Measurements from ENCODE around the gene KXD1. TPM values are rescaled to one million over a fixed set of nuclear protein-coding genes. Genes with fewer than 3 reads are reported as not detected.
A peak's percentile ranks its signal among the peaks of the same experiment; 100 is the strongest.

Gene KXD1
- total RNA-seq, 1 experiment from 2014 or later = 120 TPM

GRCh38 chr19:18518639-18519038, 39.0 kb upstream of the KXD1 start:
- CTCF ChIA-PET = interaction anchor here (0.5 to 4.9 kb wide), 12 partner anchors 9 to 69 kb away, joined by 3 to 24 read pairs (median 4); no protein-coding TSS in a partner anchor
- H3K9me3 Mint-ChIP-seq (ENCODE audit: unreplicated experiment) = no peaks in the 10 kb centered on the region
- peaks cover 27% of the 10 kb centered on the region for H3K4me1 Mint-ChIP-seq (ENCODE audit: insufficient read depth, unreplicated experiment)
- no peaks in the 10 kb centered on the region for H3K27me3 Mint-ChIP-seq (ENCODE audit: insufficient read depth, unreplicated experiment)
- no TSS peak for BruUV-seq (replicated peaks)
- H3K27ac Mint-ChIP-seq (ENCODE audit: low read depth, unreplicated experiment) = no peak overlapping the region
- H3K36me3 Mint-ChIP-seq (ENCODE audit: insufficient read depth, unreplicated experiment) = peaks cover 10% of the 10 kb centered on the region
- no peak for DNase-seq (ENCODE audit: unreplicated experiment)
- POLR2A ChIA-PET = interaction anchor here (0.6 to 6.0 kb wide), 4 partner anchors 8 to 70 kb away, joined by 3 to 71 read pairs (median 4); partner anchors contain the start of gene REX1BD
- intact Hi-C loops (cut with micrococcal nuclease) = no loop called here
- TF ChIP-seq CTCF (IDR thresholded peaks at IDR 0.05; ENCODE audit: unreplicated experiment) = no peak
- no peak overlapping the region for H3K4me3 Mint-ChIP-seq (ENCODE audit: unreplicated experiment)

- no peaks in the 10 kb centered on the region for H3K36me3 Mint-ChIP-seq (ENCODE audit: insufficient read depth, unreplicated experiment)
- intact Hi-C loops (cut with micrococcal nuclease) = loop anchor here (5.0 kb wide), 2 partner anchors 33 to 68 kb away; no protein-coding TSS in a partner anchor
- CTCF ChIA-PET = interaction anchor here (0.6 to 4.9 kb wide), 42 partner anchors 8 to 949 kb away, joined by 3 to 24 read pairs (median 4); partner anchors contain the start of genes FKBP8, KXD1 and REX1BD
- peak overlapping the region; percentile 83 for H3K27ac Mint-ChIP-seq (ENCODE audit: low read depth, unreplicated experiment)
- POLR2A ChIA-PET = interaction anchor here (0.6 to 6.0 kb wide), 25 partner anchors 8 to 399 kb away, joined by 3 to 71 read pairs (median 4); partner anchors contain the start of genes COPE, DDX49, FKBP8 and GDF15
- peaks cover 16% of the 10 kb centered on the region for H3K4me1 Mint-ChIP-seq (ENCODE audit: insufficient read depth, unreplicated experiment)
- BruUV-seq (replicated peaks) = no TSS peak
- no peaks in the 10 kb centered on the region for H3K9me3 Mint-ChIP-seq (ENCODE audit: unreplicated experiment)
- TF ChIP-seq CTCF (IDR thresholded peaks at IDR 0.05; ENCODE audit: unreplicated experiment) = peak; percentile 50
- peak; percentile 87 for DNase-seq (ENCODE audit: unreplicated experiment)
- no peaks in the 10 kb centered on the region for H3K27me3 Mint-ChIP-seq (ENCODE audit: insufficient read depth, unreplicated experiment)
- peak overlapping the region; percentile 89 for H3K4me3 Mint-ChIP-seq (ENCODE audit: unreplicated experiment)
These were observed 37.5 kb upstream of the KXD1 start for GRCh38 chr19:18519962-18520847.

GRCh38 chr19:18520848-18521691, 36.6 kb upstream of the KXD1 start:
- peak overlapping the region; percentile 89 for H3K4me3 Mint-ChIP-seq (ENCODE audit: unreplicated experiment)
- no peak for TF ChIP-seq CTCF (IDR thresholded peaks at IDR 0.05; ENCODE audit: unreplicated experiment)
- BruUV-seq (replicated peaks) = TSS peak; percentile 84
- no peaks in the 10 kb centered on the region for H3K27me3 Mint-ChIP-seq (ENCODE audit: insufficient read depth, unreplicated experiment)
- peak; percentile 28 for DNase-seq (ENCODE audit: unreplicated experiment)
- H3K36me3 Mint-ChIP-seq (ENCODE audit: insufficient read depth, unreplicated experiment) = no peaks in the 10 kb centered on the region
- ChIA-PET POLR2A (interaction anchor here (0.5 to 6.0 kb wide), 22 partner anchors 9 to 398 kb away, joined by 3 to 71 read pairs (median 6); partner anchors contain the start of genes COPE, DDX49, FKBP8 and GDF15), CTCF (interaction anchor here (0.6 to 4.9 kb wide), 21 partner anchors 11 to 950 kb away, joined by 3 to 24 read pairs (median 4); partner anchors contain the start of gene FKBP8)
- H3K9me3 Mint-ChIP-seq (ENCODE audit: unreplicated experiment) = no peaks in the 10 kb centered on the region
- H3K4me1 Mint-ChIP-seq (ENCODE audit: insufficient read depth, unreplicated experiment) = peaks cover 13% of the 10 kb centered on the region
- intact Hi-C loops (cut with micrococcal nuclease) = loop anchor here (1.0 to 5.0 kb wide), 3 partner anchors 34 to 69 kb away; no protein-coding TSS in a partner anchor
- H3K27ac Mint-ChIP-seq (ENCODE audit: low read depth, unreplicated experiment) = peak overlapping the region; percentile 83

Data from MCF 10A (cell line).